GM10847 (cell line): ENCODE data around the gene FAF2.

ENCODE experiments used
- POLR2A ChIP-seq: IDR thresholded peaks from 2 replicates; pipeline ENCODE4 v1.6.1; 2011; ENCODE audit not compliant: insufficient read length; ENCODE audit errors: extremely low read depth

The FAF2 gene

GRCh38 chr5:176440927-176441706 lies 7.1 kb upstream of the FAF2 start:
- no peak for TF ChIP-seq POLR2A

- no peak for TF ChIP-seq POLR2A
These were observed 6.3 kb upstream of the FAF2 start for GRCh38 chr5:176441921-176442323.

- TF ChIP-seq POLR2A, result no peak
These were observed 3.4 kb upstream of the FAF2 start for GRCh38 chr5:176444742-176445141.

GRCh38 chr5:176446028-176446665 lies 2.0 kb upstream of the FAF2 start:
- no peak for TF ChIP-seq POLR2A

GRCh38 chr5:176446884-176447590 lies 1.1 kb upstream of the FAF2 start:
- TF ChIP-seq POLR2A, result no peak

- TF ChIP-seq POLR2A, result no peak
These were observed 601 bp upstream of the FAF2 start for GRCh38 chr5:176447591-176447977.

GRCh38 chr5:176450077-176450476 lies 1.9 kb downstream of the FAF2 start:
- no peak for TF ChIP-seq POLR2A

- TF ChIP-seq POLR2A, result no peak
These were observed 6.7 kb downstream of the FAF2 start for GRCh38 chr5:176454724-176455394.

- TF ChIP-seq POLR2A, result no peak
These were observed 10.8 kb downstream of the FAF2 start for GRCh38 chr5:176458904-176459561.

GRCh38 chr5:176461349-176461748 lies 13.2 kb downstream of the FAF2 start:
- no peak for TF ChIP-seq POLR2A

- no peak for TF ChIP-seq POLR2A
These were observed 15.1 kb downstream of the FAF2 start for GRCh38 chr5:176463113-176463764.

GRCh38 chr5:176466245-176466871 lies 18.2 kb downstream of the FAF2 start:
- TF ChIP-seq POLR2A, result no peak

GRCh38 chr5:176469296-176469695 lies 21.1 kb downstream of the FAF2 start:
- TF ChIP-seq POLR2A, result no peak

- TF ChIP-seq POLR2A, result no peak
These were observed 22.4 kb downstream of the FAF2 start for GRCh38 chr5:176470539-176470938.
